Uterus (tissue), 2 donors: ENCODE measurements around the gene TM4SF20.

ENCODE experiments used
- POLR2A ChIP-seq, 2 donors: fragments of 450-650 bp; IDR thresholded peaks; one replicate each; pipeline ENCODE4 v1.6.1; 2016; ENCODE audit warnings: antibody characterized with exemption in 2 of 2, mild to moderate bottlenecking in 1 of 2, moderate library complexity in 1 of 2
- TF ChIP-seq, protein P1 (sequence below), 4 experiments: fragments of 200-600 bp in 2 of 4; fragments of 450-650 bp in 2 of 4; sonication (generic) in 2 of 4; IDR thresholded peaks; one replicate each; pipeline ENCODE4 v1.5.1; 2016 to 2019; ENCODE audit warnings: antibody characterized with exemption in 4 of 4, mild to moderate bottlenecking in 2 of 4, moderate library complexity in 1 of 4

DNA sequence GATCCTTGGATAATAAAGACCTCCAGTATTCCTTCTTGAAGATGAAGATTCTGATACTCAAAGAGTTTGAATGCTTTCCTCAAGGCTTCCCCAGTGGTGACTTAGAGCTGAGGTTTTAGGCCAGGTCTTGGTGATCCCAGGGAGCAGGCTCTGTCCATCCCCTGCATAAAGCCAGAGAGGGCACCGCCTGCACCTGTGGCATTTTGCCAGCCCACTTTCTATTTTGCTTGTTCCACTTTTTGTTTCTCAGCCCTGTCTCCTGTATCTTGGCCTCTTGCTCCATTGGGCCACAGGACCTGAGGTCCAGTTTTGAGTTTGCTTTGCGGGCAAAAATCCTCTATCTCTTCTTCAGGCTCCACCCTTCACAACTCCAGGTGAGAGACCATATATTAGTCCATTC, 15.3 kb upstream of the TM4SF20 start:
- TF ChIP-seq POLR2A (IDR thresholded peaks at IDR 0.05) = no peak
- TF ChIP-seq, protein P1, sequence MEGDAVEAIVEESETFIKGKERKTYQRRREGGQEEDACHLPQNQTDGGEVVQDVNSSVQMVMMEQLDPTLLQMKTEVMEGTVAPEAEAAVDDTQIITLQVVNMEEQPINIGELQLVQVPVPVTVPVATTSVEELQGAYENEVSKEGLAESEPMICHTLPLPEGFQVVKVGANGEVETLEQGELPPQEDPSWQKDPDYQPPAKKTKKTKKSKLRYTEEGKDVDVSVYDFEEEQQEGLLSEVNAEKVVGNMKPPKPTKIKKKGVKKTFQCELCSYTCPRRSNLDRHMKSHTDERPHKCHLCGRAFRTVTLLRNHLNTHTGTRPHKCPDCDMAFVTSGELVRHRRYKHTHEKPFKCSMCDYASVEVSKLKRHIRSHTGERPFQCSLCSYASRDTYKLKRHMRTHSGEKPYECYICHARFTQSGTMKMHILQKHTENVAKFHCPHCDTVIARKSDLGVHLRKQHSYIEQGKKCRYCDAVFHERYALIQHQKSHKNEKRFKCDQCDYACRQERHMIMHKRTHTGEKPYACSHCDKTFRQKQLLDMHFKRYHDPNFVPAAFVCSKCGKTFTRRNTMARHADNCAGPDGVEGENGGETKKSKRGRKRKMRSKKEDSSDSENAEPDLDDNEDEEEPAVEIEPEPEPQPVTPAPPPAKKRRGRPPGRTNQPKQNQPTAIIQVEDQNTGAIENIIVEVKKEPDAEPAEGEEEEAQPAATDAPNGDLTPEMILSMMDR (IDR thresholded peaks at IDR 0.05) = no peak
